KMS-11 (cell line): ENCODE data around the gene PLN.

Experiments
- H2AFZ ChIP-seq: fragments of 200-600 bp; sonication (generic); 2 replicates; pipeline ENCODE4 v1.6.1; 2016; ENCODE audit warnings: antibody characterized with exemption, mixed run types, low read depth
- H3K27ac ChIP-seq: fragments of 200-600 bp; sonication (generic); 2 replicates; pipeline ENCODE4 v1.6.1; 2016; ENCODE audit warnings: mild to moderate bottlenecking, mixed run types
- H3K27me3 ChIP-seq: fragments of 200-600 bp; sonication (generic); 2 replicates; pipeline ENCODE4 v1.6.1; 2017; ENCODE audit warnings: mild to moderate bottlenecking, low read depth, mixed run types, moderate library complexity; ENCODE audit not compliant: insufficient read depth
- H3K36me3 ChIP-seq: fragments of 200-600 bp; sonication (generic); 2 replicates; pipeline ENCODE4 v1.6.1; 2017; ENCODE audit warnings: mild to moderate bottlenecking, mixed run types; ENCODE audit not compliant: insufficient read depth
- H3K4me1 ChIP-seq: fragments of 200-600 bp; sonication (generic); 2 replicates; pipeline ENCODE4 v1.6.1; 2016; ENCODE audit warnings: mild to moderate bottlenecking, low read depth, mixed run types; ENCODE audit not compliant: poor library complexity, severe bottlenecking
- H3K4me2 ChIP-seq: fragments of 200-600 bp; sonication (generic); 2 replicates; pipeline ENCODE4 v1.7.0; 2016; ENCODE audit warnings: mild to moderate bottlenecking, mixed run types
- H3K4me3 ChIP-seq: fragments of 200-600 bp; sonication (generic); IDR thresholded peaks from 2 replicates; pipeline ENCODE4 v1.6.1; 2017; ENCODE audit warnings: low read depth, low read length, mixed read lengths; ENCODE audit not compliant: insufficient read depth
- H3K79me2 ChIP-seq: fragments of 200-600 bp; sonication (generic); 2 replicates; pipeline ENCODE4 v1.6.1; 2016; ENCODE audit warnings: low read depth, mixed run types; ENCODE audit not compliant: insufficient read depth
- H3K9ac ChIP-seq: fragments of 200-600 bp; sonication (generic); 2 replicates; pipeline ENCODE4 v1.6.1; 2016; ENCODE audit warnings: mild to moderate bottlenecking, mixed run types
- H4K20me1 ChIP-seq: fragments of 200-600 bp; sonication (generic); 2 replicates; pipeline ENCODE4 v1.6.1; 2016; ENCODE audit warnings: mild to moderate bottlenecking, mixed run types; ENCODE audit not compliant: insufficient read depth
- CTCF ChIP-seq: fragments of 200-600 bp; sonication (generic); conservative IDR thresholded peaks from 2 replicates; pipeline ENCODE4 v1.6.1; 2017; ENCODE audit warnings: low read depth, mild to moderate bottlenecking, antibody characterized with exemption, low read length, moderate library complexity, mixed read lengths

PLN gene

GRCh38 chr6:118562248-118562647, 14.2 kb downstream of the PLN start:
- H2AFZ ChIP-seq, result no peak overlapping the region
- TF ChIP-seq CTCF, result no peak
- H3K36me3 ChIP-seq, result no peaks in the 10 kb centered on the region
- H3K27me3 ChIP-seq, result no peaks in the 10 kb centered on the region
- H3K4me3 ChIP-seq, result no peak overlapping the region
- no peak overlapping the region for H3K4me2 ChIP-seq
- H3K9ac ChIP-seq, result no peak overlapping the region
- no peaks in the 10 kb centered on the region for H3K4me1 ChIP-seq
- no peaks in the 10 kb centered on the region for H4K20me1 ChIP-seq
- H3K27ac ChIP-seq, result no peak overlapping the region
- no peaks in the 10 kb centered on the region for H3K79me2 ChIP-seq

GRCh38 chr6:118562959-118563358, 14.9 kb downstream of the PLN start:
- H3K9ac ChIP-seq, result no peak overlapping the region
- H3K27ac ChIP-seq, result no peak overlapping the region
- TF ChIP-seq CTCF, result no peak
- H3K36me3 ChIP-seq, result no peaks in the 10 kb centered on the region
- H4K20me1 ChIP-seq, result no peaks in the 10 kb centered on the region
- H3K4me2 ChIP-seq, result no peak overlapping the region
- no peak overlapping the region for H2AFZ ChIP-seq
- no peaks in the 10 kb centered on the region for H3K27me3 ChIP-seq
- no peak overlapping the region for H3K4me3 ChIP-seq
- H3K79me2 ChIP-seq, result no peaks in the 10 kb centered on the region
- H3K4me1 ChIP-seq, result no peaks in the 10 kb centered on the region

GRCh38 chr6:118565311-118565960, 17.3 kb downstream of the PLN start:
- Histone ChIP-seq H4K20me1 (no peaks in the 10 kb centered on the region), H3K4me1 (no peaks in the 10 kb centered on the region), H3K9ac (no peak overlapping the region), H3K4me2 (no peak overlapping the region), H3K36me3 (no peaks in the 10 kb centered on the region), H3K27me3 (no peaks in the 10 kb centered on the region), H3K4me3 (no peak overlapping the region), H2AFZ (no peak overlapping the region), H3K79me2 (no peaks in the 10 kb centered on the region), H3K27ac (no peak overlapping the region)
- TF ChIP-seq CTCF, result peak; percentile 37; the same call in 1 of the 2 replicates

GRCh38 chr6:118567974-118568373, 19.9 kb downstream of the PLN start:
- no peaks in the 10 kb centered on the region for H3K79me2 ChIP-seq
- no peaks in the 10 kb centered on the region for H3K4me1 ChIP-seq
- no peak for TF ChIP-seq CTCF

More at GRCh38 chr6:118567974-118568373, 19.9 kb downstream of the PLN start:
- Histone ChIP-seq H3K9ac (no peak overlapping the region), H2AFZ (no peak overlapping the region), H3K4me3 (no peak overlapping the region), H3K4me2 (no peak overlapping the region), H3K27ac (no peak overlapping the region), H3K36me3 (no peaks in the 10 kb centered on the region), H3K27me3 (no peaks in the 10 kb centered on the region), H4K20me1 (no peaks in the 10 kb centered on the region)
